Heart left ventricle (tissue), 16 donors: ENCODE results near the gene NEK5. TPM values are rescaled to one million over a fixed set of nuclear protein-coding genes. Genes with fewer than 3 reads are reported as not detected.
"Not testable (repeated sequence)": the region's sequence is repeated elsewhere in the genome, so short reads cannot be mapped to it uniquely, and the experiment has no call there.

Experiments
- ATAC-seq, 4 donors: fragments of 200-7000 bp; cut with Tn5 transposase; one replicate each; pipeline ENCODE4 v1.9.1; 2020 to 2022; ENCODE audit warnings: moderate library complexity in 4 of 4, mild to moderate bottlenecking in 3 of 4, moderate number of reproducible peaks in 1 of 4
- DNase-seq, 5 donors: peaks; one replicate each; pipeline ENCODE4 v3.0.0-alpha.2; 2020
- H3K27ac ChIP-seq, 12 donors: fragments of 200-600 bp; sonication (generic) in 4 of 12; one replicate each; pipeline versions ENCODE4 v1.5.0 to v1.8.0; 2016 to 2022; ENCODE audit warnings: mild to moderate bottlenecking in 2 of 12
- H3K27me3 ChIP-seq, 9 donors: fragments of 200-600 bp; sonication (generic) in 2 of 9; one replicate each; pipeline versions ENCODE4 v1.5.1 to v1.8.0; 2016 to 2022; ENCODE audit warnings: mild to moderate bottlenecking in 3 of 9
- H3K36me3 ChIP-seq, 9 donors: fragments of 200-600 bp; sonication (generic) in 2 of 9; one replicate each; pipeline versions ENCODE4 v1.5.0 to v1.8.0; 2018 to 2022; ENCODE audit warnings: mild to moderate bottlenecking in 2 of 9
- H3K4me1 ChIP-seq, 12 donors: fragments of 200-600 bp; sonication (generic) in 4 of 12; one replicate each; pipeline versions ENCODE4 v1.5.0 to v1.8.0; 2016 to 2022; ENCODE audit warnings: mild to moderate bottlenecking in 3 of 12
- H3K4me3 ChIP-seq, 12 donors: fragments of 200-600 bp; sonication (generic) in 4 of 12; one replicate each; pipeline versions ENCODE4 v1.5.0 to v1.8.0; 2017 to 2022; ENCODE audit warnings: mild to moderate bottlenecking in 9 of 12, moderate library complexity in 4 of 12
- H3K9me3 ChIP-seq, 12 donors: fragments of 200-600 bp; sonication (generic) in 4 of 12; one replicate each; pipeline versions ENCODE4 v1.5.0 to v1.8.0; 2016 to 2022; ENCODE audit warnings: mild to moderate bottlenecking in 1 of 12
- CTCF ChIP-seq, 12 donors: fragments of 200-600 bp; sonication (generic) in 4 of 12; IDR thresholded peaks; one replicate each; pipeline versions ENCODE4 v1.5.0 to v1.8.0; 2018 to 2022; ENCODE audit warnings: antibody characterized with exemption in 12 of 12, mild to moderate bottlenecking in 5 of 12
- POLR2A ChIP-seq, 2 donors: fragments of 450-650 bp; IDR thresholded peaks; one replicate each; pipeline ENCODE4 v1.6.1; 2017; ENCODE audit warnings: antibody characterized with exemption in 2 of 2, mild to moderate bottlenecking in 2 of 2, moderate library complexity in 2 of 2
- WGBS, 4 donors: extraction: QIAGEN DNeasy Blood & Tissue Kit in 2 of 4; methylation state at CpG; one replicate each; pipeline versions ENCODE4 v1.1.5 to v1.1.7; 2013 to 2018; 5-methylcytosine and 5-hydroxymethylcytosine counted together
- intact Hi-C, 10 donors: fragments of 100-400 bp; cut with DNase I; formaldehyde crosslinking; loops; one replicate each; pipeline versions ENCODE4 v1.11.1 to v1.14.2; 2022
- polyA plus RNA-seq, 2 donors: library from polyadenylated mRNA; stranded (reverse); fragments of 200-250 nt; gene quantifications; one replicate each; pipeline ENCODE4 v1.2.3, GENCODE V29; 2013
- total RNA-seq, 9 donors: library from RNA; depleted of rRNA in 2 of 9; stranded (reverse); fragments of >200 nt in 2 of 9; fragmentation: NEBNext Ultra II Directional in 3 of 9; extraction: Animal tissue kit (Norgen Biotek cat#: 25700) in 3 of 9; gene quantifications; one replicate each; pipeline versions ENCODE4 v1.1.0 to v1.2.4, GENCODE V29; 2016 to 2023
- donor health status: ischemic (EF 13 %, LVEDD 7.1; RV severe dilation, severe dysfunction).
- donor health status: healthy with polysubstance abuse.
- donor health status: DM: no; HTN: yes; CAD: no.
- donor health status: DM: no; HTN: no; CAD: no.
- donor health status: ischemic (EF 25% LVEDD 6.9; RV normal size, moderate dysfunction).
- donor health status: ischemic (EF 25% LVEDD 5.7; RV mildly dilated, moderate dysfunction).
- donor health status: healthy.
- donor health status: DM: yes; HTN: yes; CAD: no.
- donor health status: ischemic (EF 35%, LVEDD 5.7; RV mildly dilated, moderate dysfunction).
- donor health status: nonischemic (EF 11% LVEDD 7.7; RV severe dilation, severe dysfunction).
- donor health status: DM: yes; HTN: yes; CAD: no.
- donor health status: PGD.
- donor health status: ischemic (EF 29% LVEDD 5.4; RV normal size, mild dysfunction).
- donor health status: nonischemic (EF 23%, LVEDD 6.1; RV moderate dilation, normal function).

Gene NEK5
- total and polyA plus RNA-seq, 11 donors = 0.04 to 1.1 (median 0.41) TPM; not detected in 3

GRCh38 chr13:52091473-52091872 lies 37.4 kb downstream of the NEK5 start:
- intact Hi-C loops = no loop called here
- no peaks in the 10 kb centered on the region for H3K27me3 ChIP-seq
- TF ChIP-seq POLR2A (IDR thresholded peaks at IDR 0.05) (no peak), CTCF (IDR thresholded peaks at IDR 0.05) (no peak)
- no peak overlapping the region for H3K4me3 ChIP-seq
- ATAC-seq = no peak
- 53 to 58% (median 55%) methylated on average over 2 of the region's 2 CpGs for WGBS, 4 donors
- no peak for DNase-seq
- no peaks in the 10 kb centered on the region for H3K36me3 ChIP-seq
- no peaks in the 10 kb centered on the region for H3K4me1 ChIP-seq
- no peaks in the 10 kb centered on the region for H3K9me3 ChIP-seq
- H3K27ac ChIP-seq = no peak overlapping the region

- WGBS, 4 donors = 89 to 94% (median 91%) methylated on average over 2 of the region's 2 CpGs
- Histone ChIP-seq H3K9me3 (no peaks in the 10 kb centered on the region), H3K36me3 (no peaks in the 10 kb centered on the region), H3K4me3 (no peak overlapping the region), H3K27me3 (no peaks in the 10 kb centered on the region), H3K27ac (no peak overlapping the region), H3K4me1 (no peaks in the 10 kb centered on the region)
- DNase-seq = no peak
- no peak for TF ChIP-seq POLR2A (IDR thresholded peaks at IDR 0.05)
- no peak for TF ChIP-seq CTCF (IDR thresholded peaks at IDR 0.05)
- intact Hi-C loops = no loop called here
- no peak for ATAC-seq
Observed at GRCh38 chr13:52085421-52085820, 43.5 kb downstream of the NEK5 start.

- ATAC-seq, H3K27me3 ChIP-seq, H3K4me1 ChIP-seq, DNase-seq, H3K27ac ChIP-seq, H3K36me3 ChIP-seq, H3K4me3 ChIP-seq, intact Hi-C loops, H3K9me3 ChIP-seq: not testable (repeated sequence)
- 88 to 95% (median 90%) methylated on average over 3 of the region's 3 CpGs for WGBS, 4 donors
Observed at GRCh38 chr13:52084981-52085380, 43.9 kb downstream of the NEK5 start.

- no peak for ATAC-seq
- 85 to 91% (median 89%) methylated on average over 4 of the region's 4 CpGs for WGBS, 4 donors
- intact Hi-C loops = no loop called here
- no peak for DNase-seq
- TF ChIP-seq POLR2A (IDR thresholded peaks at IDR 0.05) (no peak), CTCF (IDR thresholded peaks at IDR 0.05) (no peak)
- Histone ChIP-seq H3K9me3 (no peaks in the 10 kb centered on the region), H3K4me1 (no peaks in the 10 kb centered on the region), H3K4me3 (no peak overlapping the region), H3K36me3 (no peaks in the 10 kb centered on the region), H3K27ac (no peak overlapping the region), H3K27me3 (no peaks in the 10 kb centered on the region)
Observed at GRCh38 chr13:52082601-52083000, 46.3 kb downstream of the NEK5 start.

GRCh38 chr13:52079891-52080290 lies 49.0 kb downstream of the NEK5 start:
- not testable (repeated sequence) for H3K9me3 ChIP-seq, H3K36me3 ChIP-seq, DNase-seq, H3K4me3 ChIP-seq, ATAC-seq, H3K27ac ChIP-seq, H3K27me3 ChIP-seq, H3K4me1 ChIP-seq
- intact Hi-C loops = loop anchor here in 1 of 10 donors (5.0 kb wide), 1 partner anchor 52 kb away; no protein-coding TSS in a partner anchor
- WGBS, 4 donors = 89 to 97% (median 93%) methylated on average over 9 to 36 of the region's 36 CpGs
